ENCODE results near the gene YBEY.

DNA sequence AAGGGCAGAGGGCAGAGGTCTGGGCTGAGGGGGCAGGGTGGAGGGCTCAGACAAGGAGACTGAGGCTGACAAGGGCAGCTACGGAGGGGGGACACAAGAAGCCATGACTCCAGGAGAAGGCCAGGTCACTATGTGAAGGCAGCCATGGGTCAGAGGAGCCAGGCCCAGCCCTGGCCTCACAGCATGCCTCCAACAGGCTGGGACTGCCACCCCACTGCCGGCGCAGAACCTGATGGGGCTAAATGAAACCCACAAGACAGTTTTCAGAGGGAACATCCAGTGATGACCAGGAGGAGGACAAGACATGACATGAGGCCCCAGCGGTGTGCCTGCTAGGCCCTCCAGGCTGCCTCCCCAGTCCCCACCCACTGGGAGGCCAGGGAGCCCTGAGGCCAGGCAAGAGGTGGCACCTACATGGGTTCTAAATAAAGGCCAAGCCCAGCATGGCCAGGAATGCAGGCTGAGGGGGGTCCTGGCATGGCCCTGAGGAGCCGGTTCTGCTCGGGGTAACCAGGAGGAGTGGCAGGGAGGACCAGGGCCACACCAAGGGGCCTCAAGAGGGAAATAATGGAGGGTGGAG is 30.3 kb upstream of the YBEY start:
- TF ChIP-seq POLR2A (IDR thresholded peaks at IDR 0.05; ENCODE audit: low read depth, low read length) (no peak), TAF1 (IDR thresholded peaks at IDR 0.05; ENCODE audit: borderline replicate concordance, low read depth, low read length) (no peak)

Data from GM12892 (cell line).